Measurements from ENCODE around the gene UROC1. TPM values are rescaled to one million over a fixed set of nuclear protein-coding genes. Genes with fewer than 3 reads are reported as not detected.
"Not testable (repeated sequence)": the region's sequence is repeated elsewhere in the genome, so short reads cannot be mapped to it uniquely, and the experiment has no call there.

The UROC1 gene
- total RNA-seq, 1 donor from 2014 or later = not detected

- DNase-seq = no peak
- no peak overlapping the region for H3K27ac Mint-ChIP-seq
- no peaks in the 10 kb centered on the region for H3K9me3 Mint-ChIP-seq
- no peaks in the 10 kb centered on the region for H3K27me3 Mint-ChIP-seq
- H3K4me1 Mint-ChIP-seq = no peaks in the 10 kb centered on the region
- intact Hi-C loops (cut with micrococcal nuclease) = no loop called here
- H3K4me3 Mint-ChIP-seq = no peak overlapping the region
- no peaks in the 10 kb centered on the region for H3K36me3 Mint-ChIP-seq (ENCODE audit: low read depth)
These were observed 24.2 kb upstream of the UROC1 start for GRCh38 chr3:126541628-126542339.

GRCh38 chr3:126540951-126541627, 23.5 kb upstream of the UROC1 start:
- Mint-ChIP-seq H3K36me3 (ENCODE audit: low read depth) (no peaks in the 10 kb centered on the region), H3K4me1 (no peaks in the 10 kb centered on the region), H3K27ac (no peak overlapping the region), H3K27me3 (no peaks in the 10 kb centered on the region), H3K9me3 (no peaks in the 10 kb centered on the region), H3K4me3 (no peak overlapping the region)
- intact Hi-C loops (cut with micrococcal nuclease) = no loop called here
- no peak for DNase-seq

- Mint-ChIP-seq H3K27me3 (no peaks in the 10 kb centered on the region), H3K27ac (no peak overlapping the region), H3K9me3 (no peaks in the 10 kb centered on the region), H3K4me1 (no peaks in the 10 kb centered on the region), H3K36me3 (ENCODE audit: low read depth) (no peaks in the 10 kb centered on the region), H3K4me3 (no peak overlapping the region)
- no peak for DNase-seq
- intact Hi-C loops (cut with micrococcal nuclease) = no loop called here
These were observed 22.8 kb upstream of the UROC1 start for GRCh38 chr3:126540342-126540849.

GRCh38 chr3:126539558-126540250, 22.1 kb upstream of the UROC1 start:
- Mint-ChIP-seq H3K27ac (no peak overlapping the region), H3K4me1 (no peaks in the 10 kb centered on the region), H3K9me3 (no peaks in the 10 kb centered on the region), H3K27me3 (no peaks in the 10 kb centered on the region), H3K4me3 (no peak overlapping the region), H3K36me3 (ENCODE audit: low read depth) (no peaks in the 10 kb centered on the region)
- intact Hi-C loops (cut with micrococcal nuclease) = no loop called here
- DNase-seq = no peak

GRCh38 chr3:126538966-126539365, 21.4 kb upstream of the UROC1 start:
- H3K27ac Mint-ChIP-seq = no peak overlapping the region
- no peak overlapping the region for H3K4me3 Mint-ChIP-seq
- no peaks in the 10 kb centered on the region for H3K36me3 Mint-ChIP-seq (ENCODE audit: low read depth)
- no peaks in the 10 kb centered on the region for H3K9me3 Mint-ChIP-seq
- intact Hi-C loops (cut with micrococcal nuclease) = no loop called here
- H3K27me3 Mint-ChIP-seq = peaks cover 2% of the 10 kb centered on the region
- no peaks in the 10 kb centered on the region for H3K4me1 Mint-ChIP-seq
- no peak for DNase-seq

GRCh38 chr3:126538316-126538715, 20.7 kb upstream of the UROC1 start:
- H3K4me3 Mint-ChIP-seq = no peak overlapping the region
- H3K9me3 Mint-ChIP-seq = no peaks in the 10 kb centered on the region
- H3K36me3 Mint-ChIP-seq (ENCODE audit: low read depth) = no peaks in the 10 kb centered on the region
- no peaks in the 10 kb centered on the region for H3K4me1 Mint-ChIP-seq
- H3K27ac Mint-ChIP-seq = no peak overlapping the region
- peaks cover 7% of the 10 kb centered on the region for H3K27me3 Mint-ChIP-seq
- intact Hi-C loops (cut with micrococcal nuclease) = no loop called here
- no peak for DNase-seq

GRCh38 chr3:126537730-126538281, 20.2 kb upstream of the UROC1 start:
- intact Hi-C loops (cut with micrococcal nuclease) = no loop called here
- no peak overlapping the region for H3K4me3 Mint-ChIP-seq
- no peak overlapping the region for H3K27ac Mint-ChIP-seq
- DNase-seq = no peak
- H3K36me3 Mint-ChIP-seq (ENCODE audit: low read depth) = no peaks in the 10 kb centered on the region
- H3K27me3 Mint-ChIP-seq = peaks cover 7% of the 10 kb centered on the region
- no peaks in the 10 kb centered on the region for H3K9me3 Mint-ChIP-seq
- H3K4me1 Mint-ChIP-seq = no peaks in the 10 kb centered on the region

- DNase-seq = no peak
- no peaks in the 10 kb centered on the region for H3K9me3 Mint-ChIP-seq
- peaks cover 11% of the 10 kb centered on the region for H3K27me3 Mint-ChIP-seq
- no peaks in the 10 kb centered on the region for H3K4me1 Mint-ChIP-seq
- H3K4me3 Mint-ChIP-seq = no peak overlapping the region
- H3K36me3 Mint-ChIP-seq (ENCODE audit: low read depth) = no peaks in the 10 kb centered on the region
- no peak overlapping the region for H3K27ac Mint-ChIP-seq
- intact Hi-C loops (cut with micrococcal nuclease) = no loop called here
These were observed 19.6 kb upstream of the UROC1 start for GRCh38 chr3:126537116-126537729.

GRCh38 chr3:126536126-126536525, 18.6 kb upstream of the UROC1 start:
- intact Hi-C loops (cut with micrococcal nuclease) = no loop called here
- no peaks in the 10 kb centered on the region for H3K4me1 Mint-ChIP-seq

GRCh38 chr3:126535636-126536035, 18.1 kb upstream of the UROC1 start:
- intact Hi-C loops (cut with micrococcal nuclease) = no loop called here
- Mint-ChIP-seq H3K36me3 (ENCODE audit: low read depth) (no peaks in the 10 kb centered on the region), H3K27ac (no peak overlapping the region), H3K4me3 (no peak overlapping the region), H3K4me1 (no peaks in the 10 kb centered on the region), H3K9me3 (no peaks in the 10 kb centered on the region), H3K27me3 (peaks cover 15% of the 10 kb centered on the region)
- DNase-seq = no peak

More at GRCh38 chr3:126536126-126536525, 18.6 kb upstream of the UROC1 start:
- no peak overlapping the region for H3K4me3 Mint-ChIP-seq
- H3K9me3 Mint-ChIP-seq = no peaks in the 10 kb centered on the region
- peaks cover 15% of the 10 kb centered on the region for H3K27me3 Mint-ChIP-seq
- H3K36me3 Mint-ChIP-seq (ENCODE audit: low read depth) = no peaks in the 10 kb centered on the region
- H3K27ac Mint-ChIP-seq = no peak overlapping the region
- DNase-seq = no peak

GRCh38 chr3:126534716-126535115, 17.1 kb upstream of the UROC1 start:
- H3K4me3 Mint-ChIP-seq; H3K27ac Mint-ChIP-seq; H3K36me3 Mint-ChIP-seq (ENCODE audit: low read depth); intact Hi-C loops (cut with micrococcal nuclease); H3K4me1 Mint-ChIP-seq; H3K9me3 Mint-ChIP-seq; DNase-seq: not testable (repeated sequence)
- peaks cover 15% of the 10 kb centered on the region for H3K27me3 Mint-ChIP-seq

GRCh38 chr3:126533506-126533905, 15.9 kb upstream of the UROC1 start:
- intact Hi-C loops (cut with micrococcal nuclease) = no loop called here
- no peaks in the 10 kb centered on the region for H3K9me3 Mint-ChIP-seq
- no peak overlapping the region for H3K27ac Mint-ChIP-seq
- no peak overlapping the region for H3K4me3 Mint-ChIP-seq
- peaks cover 15% of the 10 kb centered on the region for H3K27me3 Mint-ChIP-seq
- no peak for DNase-seq
- peaks cover 2% of the 10 kb centered on the region for H3K4me1 Mint-ChIP-seq
- no peaks in the 10 kb centered on the region for H3K36me3 Mint-ChIP-seq (ENCODE audit: low read depth)

GRCh38 chr3:126531051-126531330, 13.4 kb upstream of the UROC1 start:
- no peak overlapping the region for H3K27ac Mint-ChIP-seq
- DNase-seq = no peak
- intact Hi-C loops (cut with micrococcal nuclease) = no loop called here
- no peak overlapping the region for H3K4me3 Mint-ChIP-seq
- H3K4me1 Mint-ChIP-seq = peaks cover 2% of the 10 kb centered on the region
- H3K27me3 Mint-ChIP-seq = peaks cover 15% of the 10 kb centered on the region
- no peaks in the 10 kb centered on the region for H3K9me3 Mint-ChIP-seq
- no peaks in the 10 kb centered on the region for H3K36me3 Mint-ChIP-seq (ENCODE audit: low read depth)

Measured in activated CD4-positive, alpha-beta T cell treated with anti-CD3 and anti-CD28 coated beads, Interleukin-2, amount 10 ng/mL, durations not matched to agents 24 days and 14 days (primary cell).